GM19455 (cell line): ENCODE measurements around the gene ANXA9.

ENCODE experiments used
- ATAC-seq: cut with Tn5 transposase; IDR thresholded peaks from one replicate; pipeline ENCODE4 v1.9.1; 2021; ENCODE audit not compliant: unreplicated experiment

ANXA9 gene

DNA sequence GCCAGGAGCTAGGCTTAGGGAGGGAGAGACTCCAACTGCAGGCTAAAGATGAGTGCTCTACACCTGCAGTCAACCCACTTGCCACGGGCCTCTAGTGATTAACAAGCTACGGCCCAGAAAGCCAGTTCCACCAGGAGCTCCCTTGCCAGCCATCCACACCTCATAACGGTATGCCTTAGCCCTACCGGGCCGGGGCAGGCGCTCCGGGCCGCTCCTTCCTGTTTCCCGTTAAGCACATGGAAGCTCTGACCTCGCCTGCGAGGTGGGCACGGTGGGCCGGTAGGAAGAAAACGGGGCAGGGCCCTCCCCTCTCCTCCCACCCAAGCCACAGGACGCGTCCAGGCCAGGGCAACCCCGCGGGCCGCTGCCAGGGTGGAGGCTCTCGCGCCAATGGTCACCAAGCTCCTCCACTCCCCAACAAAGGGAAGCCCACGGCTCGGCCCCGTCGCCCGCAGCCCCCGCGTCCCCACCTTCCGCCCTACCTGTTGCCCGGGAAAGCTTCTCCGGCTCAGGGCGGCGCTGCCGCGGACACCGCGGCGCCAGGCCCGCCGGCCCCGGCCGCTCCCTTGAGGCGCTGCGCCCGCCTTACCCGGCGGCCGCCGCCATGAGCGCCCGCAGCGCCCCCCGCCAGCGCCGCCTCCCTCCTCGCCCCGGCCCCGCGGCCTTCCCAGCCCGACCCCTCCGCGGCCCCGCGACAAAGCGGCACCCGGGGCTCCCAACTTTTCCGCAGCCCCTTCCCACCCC lies 8.1 kb upstream of the ANXA9 start:
- peak; percentile 32 for ATAC-seq

DNA sequence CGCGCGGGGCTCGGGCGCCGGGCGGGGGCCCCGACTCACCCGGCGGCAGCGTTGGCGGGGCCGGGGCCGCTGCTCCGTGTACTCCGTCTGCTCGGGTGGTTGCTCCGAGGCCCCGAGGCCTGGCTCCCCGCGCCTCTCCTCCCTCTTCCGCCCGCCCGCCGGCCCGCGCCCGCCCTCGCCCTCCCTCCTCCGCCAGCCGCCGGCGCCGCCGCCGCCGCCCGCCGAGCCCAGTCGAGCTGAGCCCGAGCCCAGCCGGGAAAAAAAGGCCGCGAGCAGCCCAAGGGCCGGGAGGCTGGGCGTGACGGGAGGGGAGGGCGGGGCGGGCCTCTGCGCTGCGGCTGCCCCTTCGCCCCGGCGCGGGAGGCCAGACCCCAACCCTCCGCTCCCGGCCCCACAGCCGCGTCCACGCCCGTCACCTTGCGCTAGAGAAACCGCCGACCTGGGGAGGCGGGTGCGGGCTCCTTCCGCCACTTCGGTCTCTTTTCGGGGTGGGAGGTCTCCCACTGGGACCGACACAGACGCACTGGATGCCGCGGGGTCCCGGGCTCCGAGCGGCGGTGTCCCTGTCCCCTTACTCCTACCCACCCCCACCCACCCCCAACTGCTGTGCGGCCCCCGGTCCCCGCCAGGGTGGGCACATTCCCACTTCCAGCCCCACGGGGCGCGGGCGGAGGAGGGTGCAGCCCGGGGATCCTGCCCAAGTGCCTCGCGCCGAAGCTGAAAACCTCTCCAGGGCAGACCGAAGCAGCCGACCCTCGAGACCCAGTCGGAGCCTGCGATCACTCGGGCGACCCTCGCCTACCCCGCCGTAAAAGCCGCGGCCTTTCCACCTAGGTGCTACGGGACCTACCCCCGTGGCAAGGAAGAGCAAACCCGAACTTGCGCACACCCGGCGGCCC lies 7.3 kb upstream of the ANXA9 start, which contains the start of gene CERS2:
CERS2 (minus strand) TSS at position 256 of the 899 bp plus-strand sequence. CDS start 5,745 bp downstream, outside the sequence.
- ATAC-seq: peak; percentile 55

DNA sequence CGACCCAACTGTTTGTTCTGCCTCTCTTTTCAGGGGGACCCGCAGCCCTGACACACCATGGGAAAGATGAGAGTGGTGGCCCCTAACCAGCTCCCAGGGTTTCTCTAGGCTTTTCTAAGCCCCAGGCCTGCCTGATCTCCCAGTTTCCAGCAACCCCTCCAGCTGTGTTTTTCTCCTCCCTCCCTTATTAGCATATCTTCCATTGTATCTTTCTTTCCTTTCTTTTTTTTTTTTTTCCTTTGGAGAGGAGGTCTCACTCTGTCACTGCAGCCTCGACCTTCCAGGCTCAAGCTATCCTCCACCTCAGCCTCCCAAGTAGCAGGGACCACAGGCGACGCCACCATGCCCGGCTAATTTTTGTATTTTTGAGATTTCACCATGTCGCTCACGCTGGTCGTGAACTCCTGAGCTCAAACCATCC lies 5.7 kb upstream of the ANXA9 start:
- ATAC-seq: no peak

DNA sequence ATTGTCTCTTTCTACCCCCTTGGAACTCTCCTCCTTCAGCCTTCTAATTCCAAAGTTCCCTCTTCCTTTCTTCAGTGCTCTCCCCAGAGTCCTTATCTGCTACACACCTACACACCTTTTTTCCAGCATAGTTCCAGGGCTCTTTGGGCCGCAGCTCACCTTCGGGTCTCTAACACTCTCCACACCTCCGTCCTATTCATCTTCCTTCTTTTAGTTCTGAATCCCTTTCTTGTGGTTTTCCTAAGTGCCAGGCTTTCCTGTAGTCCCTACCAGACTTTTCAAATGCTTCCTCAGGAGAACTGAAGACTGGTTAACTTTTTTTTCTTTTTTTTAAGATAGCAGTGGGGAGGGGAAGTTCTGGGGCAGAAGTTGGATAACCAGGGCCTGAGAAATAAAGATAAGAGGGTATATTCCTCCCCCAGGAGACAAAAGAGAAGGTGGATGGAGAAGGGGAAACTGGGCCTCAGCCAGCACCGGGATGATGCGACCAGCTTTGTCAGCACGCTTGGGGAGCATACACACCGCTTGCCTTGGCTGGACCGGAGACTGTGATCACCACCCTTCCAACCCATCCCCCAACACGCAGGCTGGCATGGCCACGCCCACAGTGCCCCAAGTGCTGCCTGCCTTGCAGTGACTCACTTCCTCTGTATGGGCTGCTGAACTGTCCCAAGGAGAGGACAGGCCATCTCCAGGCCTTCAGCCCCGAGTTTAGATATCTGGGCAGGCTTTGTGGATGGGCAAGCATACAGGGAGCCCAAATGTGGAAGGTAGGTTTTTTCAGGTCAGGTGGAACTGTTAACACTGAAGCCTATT lies 5.0 kb upstream of the ANXA9 start:
- ATAC-seq: no peak

DNA sequence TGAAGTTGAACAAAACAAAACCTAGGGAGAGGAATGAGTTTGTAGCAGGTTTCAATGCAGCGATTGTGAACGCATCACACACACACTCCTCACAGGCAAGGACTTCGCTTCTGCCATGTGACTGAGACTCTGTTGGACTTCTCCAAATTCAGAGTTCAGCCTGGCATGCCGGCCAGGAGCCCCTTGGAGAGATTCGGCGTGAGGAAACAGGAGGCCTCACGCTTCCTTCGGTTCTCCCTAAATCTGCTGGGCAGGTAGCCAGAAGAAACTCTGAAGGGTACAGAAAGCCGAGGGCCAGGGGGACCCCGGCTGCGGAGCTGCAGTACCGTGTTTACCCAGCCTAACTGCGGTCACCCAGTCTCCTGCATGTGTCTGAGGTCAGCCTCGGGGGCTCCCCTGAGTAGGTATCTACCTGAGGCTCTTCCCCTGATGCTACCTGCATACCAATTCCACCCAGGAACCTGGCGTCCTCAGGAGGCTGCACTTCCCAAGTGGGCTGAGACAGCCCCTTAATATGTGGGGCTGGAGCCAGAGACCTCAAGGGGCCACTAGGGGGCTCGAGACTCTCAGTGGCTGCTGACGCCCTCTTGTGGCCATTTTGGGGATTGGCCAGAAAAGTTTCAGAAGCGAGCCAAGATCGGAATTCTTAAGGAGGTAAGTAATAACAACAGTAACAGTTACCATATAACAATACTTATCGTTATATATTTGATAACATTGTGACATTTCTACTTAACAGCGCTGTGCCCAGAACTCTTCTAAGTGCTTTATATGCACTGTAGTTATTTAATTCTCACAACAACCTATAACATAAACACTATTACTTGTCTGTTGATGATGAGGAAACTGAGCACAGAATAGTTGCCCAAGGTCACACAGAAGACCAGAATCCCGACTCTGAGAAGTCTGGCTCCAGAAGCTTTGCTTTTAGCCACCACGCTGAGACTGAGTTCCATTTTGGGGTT lies 2.7 kb upstream of the ANXA9 start:
- ATAC-seq: no peak

DNA sequence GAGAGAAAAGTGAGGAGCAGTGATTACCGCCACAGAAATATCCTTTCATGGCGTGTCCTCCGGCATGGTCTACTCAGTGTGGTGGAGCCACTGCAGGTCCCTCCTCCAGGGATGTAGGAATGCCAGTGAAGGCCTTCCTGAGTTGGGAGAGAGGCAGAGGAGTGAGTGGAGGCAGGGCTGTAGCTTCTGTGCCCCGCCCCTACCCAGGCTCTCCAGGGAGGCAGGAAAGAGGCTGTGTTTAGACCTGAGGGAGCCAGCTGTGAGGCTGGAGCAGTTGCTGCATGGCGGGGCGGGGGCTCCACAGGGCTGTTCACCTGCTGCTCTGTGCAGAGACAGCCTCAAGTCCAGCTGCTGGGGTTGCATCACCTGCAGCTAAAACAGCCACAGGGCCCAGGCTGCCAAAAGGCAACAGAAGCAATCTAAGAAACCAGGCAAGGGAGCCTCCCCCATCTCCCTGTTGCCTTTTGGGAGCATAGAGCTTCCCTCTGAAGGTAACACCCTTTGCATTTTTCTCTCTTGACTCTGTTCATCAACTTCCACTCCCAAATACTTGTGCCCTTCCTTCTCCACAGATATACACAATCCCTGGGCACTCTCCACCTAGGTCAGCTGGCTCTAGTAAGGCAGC lies 801 bp upstream of the ANXA9 start:
- no peak for ATAC-seq

DNA sequence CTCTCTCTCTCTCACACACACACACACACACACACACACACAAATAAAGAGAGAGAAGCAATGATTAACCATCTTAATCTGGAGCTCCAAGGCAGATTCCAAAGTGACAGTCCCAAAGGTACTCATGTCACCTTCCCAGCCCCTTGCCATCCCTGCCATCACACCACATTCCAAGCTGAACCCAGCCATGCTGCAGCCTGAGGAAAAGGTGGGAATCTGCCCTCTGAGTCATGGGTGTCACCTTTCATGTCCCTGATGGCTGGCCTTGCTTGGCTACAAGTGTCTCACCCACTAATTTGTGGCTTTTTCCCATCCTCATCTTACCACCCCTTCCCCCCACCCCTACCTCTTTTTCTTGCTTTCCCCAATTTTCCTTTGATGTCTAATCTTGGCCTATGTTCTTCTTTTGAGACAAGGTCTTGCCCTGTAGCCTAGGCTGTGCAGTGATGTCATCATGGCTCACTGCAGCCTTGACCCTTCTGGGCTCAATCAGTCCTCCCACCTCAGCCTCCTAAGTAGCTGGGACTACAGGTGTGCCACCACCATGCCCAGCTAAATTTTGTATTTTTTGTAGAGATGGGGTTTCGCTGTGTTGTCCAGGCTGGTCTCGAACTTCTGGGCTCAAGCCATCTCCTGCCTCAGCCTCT lies 3.2 kb downstream of the ANXA9 start:
- ATAC-seq: no peak

DNA sequence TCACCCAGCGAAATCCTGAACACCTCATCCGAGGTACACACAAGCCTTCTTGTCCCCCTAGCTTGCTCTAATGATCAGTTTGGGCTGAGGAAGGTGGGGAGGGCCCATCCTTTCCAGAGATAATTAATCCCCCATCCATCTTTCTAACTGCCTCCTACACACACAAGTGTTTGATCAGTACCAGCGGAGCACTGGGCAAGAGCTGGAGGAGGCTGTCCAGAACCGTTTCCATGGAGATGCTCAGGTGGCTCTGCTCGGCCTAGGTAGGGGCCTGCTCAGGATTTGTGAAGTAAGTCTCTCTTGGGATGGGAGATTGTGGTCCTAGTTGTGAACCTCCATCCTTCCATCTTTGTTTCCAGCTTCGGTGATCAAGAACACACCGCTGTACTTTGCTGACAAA lies 5.8 kb downstream of the ANXA9 start:
- ATAC-seq: no peak

DNA sequence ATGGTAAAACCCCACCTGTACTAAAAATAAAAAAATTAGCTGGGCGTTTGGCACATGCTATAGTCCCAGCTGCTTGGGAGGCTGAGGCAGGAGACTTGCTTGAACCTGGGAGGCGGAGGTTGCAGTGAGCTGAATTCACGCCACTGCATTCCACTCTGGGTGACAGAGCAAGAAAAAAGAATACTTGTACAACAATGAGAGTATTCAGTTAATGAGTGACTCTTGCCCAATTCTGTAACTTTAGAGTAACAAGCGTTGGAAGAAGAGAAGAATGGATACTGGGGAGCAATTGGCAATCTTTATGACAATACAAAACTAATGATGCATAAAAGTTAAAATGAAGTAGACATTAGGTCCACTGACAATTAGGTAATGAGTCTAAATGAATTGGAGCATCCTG lies 10.5 kb downstream of the ANXA9 start:
- no peak for ATAC-seq

DNA sequence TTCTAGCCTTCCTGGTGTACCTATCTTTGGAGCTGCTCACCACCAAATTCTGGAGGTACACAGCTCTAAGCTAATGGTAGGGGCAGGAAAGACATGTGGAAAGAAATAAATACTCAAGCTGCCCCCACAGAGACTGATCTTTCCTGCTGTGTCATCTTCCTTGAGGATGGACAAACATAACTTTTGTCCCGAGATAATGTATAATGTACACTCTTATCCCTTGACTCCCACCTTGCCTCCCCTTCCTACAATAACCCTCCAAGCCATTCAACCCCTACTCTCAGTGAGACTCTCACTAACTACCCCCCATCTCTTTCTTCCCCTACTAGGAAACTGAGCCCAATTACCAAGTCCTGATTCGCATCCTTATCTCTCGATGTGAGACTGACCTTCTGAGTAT lies 12.2 kb downstream of the ANXA9 start:
- no peak for ATAC-seq

DNA sequence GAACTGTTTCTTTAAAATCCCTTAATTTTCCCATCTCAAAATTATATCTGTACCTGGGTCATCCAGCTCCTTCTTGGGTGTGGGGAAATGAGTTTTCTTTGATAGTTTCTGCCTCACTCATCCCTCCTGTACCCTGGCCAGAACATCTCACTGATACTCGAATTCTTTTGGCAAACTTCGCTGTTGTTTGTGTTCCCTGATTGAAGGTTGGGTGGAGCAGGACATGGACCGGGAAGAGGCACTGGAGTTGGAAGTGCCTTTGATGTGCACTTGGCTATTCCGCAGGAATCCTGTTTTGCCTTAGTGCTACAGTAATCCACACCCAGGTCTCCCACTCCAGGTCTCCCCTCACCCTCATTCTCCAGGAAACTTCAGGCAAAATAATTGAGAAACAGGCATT lies 13.4 kb downstream of the ANXA9 start:
- ATAC-seq: no peak

DNA sequence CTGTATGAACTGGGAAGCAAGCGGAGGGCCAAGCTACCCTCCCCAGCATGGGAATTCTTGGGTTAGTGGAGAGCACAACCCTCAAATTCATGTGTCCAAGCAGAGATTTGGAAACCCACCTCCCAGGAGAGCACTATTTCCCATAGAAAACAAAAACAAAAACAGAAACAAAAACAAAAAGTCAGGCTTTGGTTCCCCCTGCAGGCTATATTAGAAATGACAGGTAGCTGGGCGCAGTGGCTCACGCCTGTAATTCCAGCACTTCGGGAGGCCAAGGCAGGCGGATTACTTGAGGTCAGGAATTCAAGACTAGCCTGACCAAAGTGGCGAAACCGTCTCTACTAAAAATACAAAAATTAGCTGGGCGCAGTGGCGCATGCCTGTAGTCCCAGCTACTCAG lies 13.8 kb downstream of the ANXA9 start:
- no peak for ATAC-seq

DNA sequence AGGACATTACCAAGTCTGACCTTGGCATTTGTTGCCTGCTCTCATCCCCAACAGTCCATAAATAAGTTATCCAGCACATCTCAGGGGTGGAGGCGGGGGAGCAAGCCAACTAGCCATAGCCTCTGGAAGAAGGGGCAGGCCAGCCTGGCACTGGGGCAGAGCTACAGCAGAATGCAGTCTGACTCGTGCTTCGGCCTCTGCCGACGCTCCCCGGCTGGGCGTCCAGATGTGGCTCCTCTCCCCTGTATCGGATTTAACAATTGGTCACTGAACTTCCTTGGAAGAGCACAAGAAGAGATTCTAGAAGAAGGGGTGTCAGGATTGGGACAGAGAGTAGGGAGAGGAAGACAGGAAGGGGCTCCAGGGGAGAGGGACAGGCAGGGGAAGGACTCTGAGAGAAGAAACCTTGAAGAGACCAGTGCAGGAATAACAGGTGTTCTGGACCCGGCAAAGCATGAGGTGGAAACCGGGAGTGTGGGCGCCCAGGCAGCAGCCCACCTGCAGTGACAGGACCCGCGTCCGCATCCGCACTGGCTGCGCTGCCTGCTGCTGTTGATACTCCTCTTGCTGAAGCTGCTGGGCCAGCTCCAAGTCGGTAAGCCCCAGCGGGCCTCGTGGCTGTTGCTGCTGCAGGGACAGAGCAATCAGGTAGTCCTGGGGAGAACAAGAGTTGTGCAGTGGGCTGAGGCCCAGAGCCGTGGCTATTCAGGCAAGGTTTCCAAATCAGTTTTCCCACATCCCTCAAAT lies 15.2 kb downstream of the ANXA9 start:
- no peak for ATAC-seq

DNA sequence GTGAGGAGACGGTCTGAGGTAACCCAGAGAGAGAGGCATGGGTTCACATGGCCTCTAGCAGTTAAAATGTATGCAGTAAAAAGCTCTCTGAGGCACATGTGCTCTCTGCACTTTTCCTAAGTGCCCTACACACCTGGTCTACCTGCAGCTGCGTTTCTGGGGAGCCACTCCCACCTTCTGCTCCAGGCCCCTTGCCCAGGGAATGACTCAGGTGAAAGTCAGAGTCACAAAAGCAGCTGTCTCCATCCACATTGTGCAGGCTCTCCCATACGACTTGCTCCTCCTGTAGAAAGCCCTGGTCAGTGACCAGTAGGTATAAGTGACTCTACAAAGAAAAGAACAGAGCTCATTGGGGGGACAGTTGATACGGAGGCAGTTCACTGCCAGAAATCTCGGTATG lies 15.9 kb downstream of the ANXA9 start:
- ATAC-seq: no peak

DNA sequence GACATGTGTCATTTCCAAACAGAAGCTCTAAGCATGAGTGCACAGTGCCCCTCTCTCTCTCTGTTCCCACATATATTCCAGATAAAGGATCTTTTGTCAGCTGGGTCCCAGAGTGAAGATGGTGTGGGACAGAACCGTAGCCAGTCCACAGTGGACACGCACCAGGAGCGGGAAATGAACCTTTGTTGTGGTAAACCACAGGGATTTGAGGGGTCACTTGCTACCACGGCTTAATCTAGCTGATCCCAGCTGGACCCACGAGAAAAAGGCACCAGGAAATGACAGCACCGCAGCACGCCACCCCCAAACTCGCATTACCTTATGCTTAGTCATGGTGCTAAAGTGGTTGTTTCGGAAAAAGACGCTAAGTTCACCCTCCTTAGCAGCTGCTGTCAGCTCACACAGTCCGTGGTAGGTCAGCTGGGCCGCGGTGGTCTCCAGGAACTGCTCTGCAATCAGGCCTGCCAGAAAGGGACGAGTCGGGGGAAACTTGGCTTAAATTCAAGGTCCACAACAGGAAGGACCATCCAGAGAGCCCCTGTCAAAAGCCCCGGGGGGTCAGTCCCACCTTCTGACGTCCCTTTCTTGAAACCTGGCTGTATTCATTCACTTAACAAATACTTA lies 17.1 kb downstream of the ANXA9 start:
- no peak for ATAC-seq

DNA sequence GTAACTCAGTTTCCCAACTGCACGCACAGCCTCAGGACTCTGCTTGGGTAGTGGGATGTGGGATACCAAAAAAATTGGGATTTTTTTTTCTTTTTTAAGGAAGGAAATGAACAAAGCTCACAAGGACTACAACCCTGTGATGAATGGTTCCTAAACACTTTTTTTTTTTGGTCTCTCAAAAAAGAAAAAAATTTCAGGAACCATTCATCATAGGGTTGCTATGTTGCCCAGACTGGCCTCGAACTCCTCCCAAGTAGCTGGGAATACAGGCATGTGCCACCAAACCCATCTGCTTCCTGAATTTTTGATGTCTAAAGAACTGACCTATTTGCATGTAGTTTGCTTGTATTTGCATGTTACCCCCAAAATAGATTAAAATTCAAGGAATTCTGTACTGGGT lies 17.8 kb downstream of the ANXA9 start:
- no peak for ATAC-seq

DNA sequence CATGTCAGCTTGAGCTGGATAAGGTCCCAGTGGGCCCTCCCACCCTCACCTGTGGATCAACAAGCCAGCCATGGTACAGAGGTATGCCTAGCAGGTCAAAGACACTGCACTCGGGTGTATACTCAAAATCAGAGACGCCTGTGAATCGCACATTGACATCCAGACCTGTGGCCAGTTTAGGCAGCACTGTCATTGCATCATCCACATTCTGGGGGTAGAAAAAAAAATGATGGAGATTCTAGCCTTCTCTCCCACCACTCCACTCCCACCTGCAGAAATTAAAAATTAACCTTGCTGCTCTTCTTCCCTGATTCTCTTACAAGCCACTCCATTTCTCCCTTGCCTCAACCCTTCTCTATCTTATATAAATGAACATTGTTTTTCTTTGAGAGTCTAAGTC lies 18.3 kb downstream of the ANXA9 start:
- no peak for ATAC-seq

DNA sequence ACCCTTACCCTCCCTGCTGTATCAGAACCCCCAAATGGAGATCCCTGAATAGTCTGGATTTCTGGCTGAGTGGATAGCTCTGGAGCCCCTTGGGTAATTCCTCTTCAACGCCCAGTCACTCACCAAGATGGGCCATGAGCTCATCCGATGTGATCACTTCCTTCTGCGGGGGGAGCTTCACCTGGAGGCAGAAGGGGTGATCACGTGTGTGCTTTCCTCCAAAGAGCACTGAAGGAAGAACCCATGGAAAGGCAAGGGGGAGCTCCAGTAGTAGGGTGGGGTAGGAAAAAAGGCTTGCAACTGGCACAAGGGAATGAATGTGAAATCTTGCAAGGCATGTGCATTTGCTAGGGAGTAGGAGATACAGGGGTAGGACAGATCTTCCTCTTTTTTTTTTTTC lies 19.5 kb downstream of the ANXA9 start:
- ATAC-seq: no peak
